GM12878 (cell line): ENCODE measurements around the gene GCK. TPM values are rescaled to one million over a fixed set of nuclear protein-coding genes. Genes with fewer than 3 reads are reported as not detected.

Source experiments
- ATAC-seq: fragments of 200-7000 bp; cut with Tn5 transposase; 3 replicates; pipeline ENCODE4 v1.9.1; 2020; ENCODE audit warnings: mild to moderate bottlenecking, moderate library complexity
- BruUV-seq: library from RNA; stranded (reverse); fragments of 400-500 nt; replicated peaks from 2 replicates; lab custom pipeline; 2021; lab: Mats Ljungman, UMichigan
- CTCF ChIA-PET: fragments of 300-600 bp; sonication (Branson Sonifier 250); formaldehyde crosslinking; extraction: SDS; loops from one replicate; lab custom pipeline; 2021; ENCODE audit warnings: inconsistent platforms; lab: Yijun Ruan, JAX
- POLR2A ChIA-PET: fragments of 350-600 bp; formaldehyde crosslinking; extraction: SDS; loops from one replicate; lab custom pipeline; 2021; ENCODE audit warnings: inconsistent platforms; lab: Charles Lee
- RAD21 ChIA-PET: fragments of 300-600 bp; sonication (Branson Sonifier 250); formaldehyde crosslinking; loops from one replicate; lab custom pipeline; 2023; ENCODE audit warnings: antibody characterized with exemption; ENCODE audit not compliant: unreplicated experiment; lab: Charles Lee
- SMC1A ChIA-PET: fragments of 300-600 bp; sonication (Branson Sonifier 250); formaldehyde crosslinking; loops from one replicate; lab custom pipeline; 2023; ENCODE audit not compliant: unreplicated experiment, uncharacterized antibody; lab: Charles Lee
- DNase-seq: peaks from one replicate; pipeline ENCODE4 v3.0.0-alpha.2; 2011; ENCODE audit warnings: low read depth, low spot score
- FAIRE-seq: peaks from 3 replicates; lab custom pipeline; 2011; peaks lifted over from hg19 to GRCh38; lab: Jason Lieb, UNC
- H2AFZ ChIP-seq: 2 replicates; pipeline ENCODE4 v1.6.0; 2011; ENCODE audit warnings: low read depth, low read length, control low read depth; ENCODE audit not compliant: control insufficient read depth
- H3K27ac ChIP-seq: 2 replicates; pipeline ENCODE4 v1.5.1; 2011; ENCODE audit warnings: control low read depth; ENCODE audit not compliant: control insufficient read depth, insufficient read depth
- H3K27me3 ChIP-seq, 2 experiments: replicated peaks in 1 of 2; 2 replicates each; pipeline versions ENCODE4 v1.6.0 to v1.6.1; 2011; ENCODE audit warnings: low read length in 1 of 2; ENCODE audit not compliant: control insufficient read depth in 2 of 2, insufficient read depth in 2 of 2
- H3K36me3 ChIP-seq, 2 experiments: 2 replicates each; pipeline ENCODE4 v1.5.1; 2011; ENCODE audit warnings: low read length in 1 of 2; ENCODE audit not compliant: control insufficient read depth in 2 of 2, insufficient read depth in 2 of 2
- H3K4me1 ChIP-seq: 2 replicates; pipeline ENCODE4 v1.6.1; 2011; ENCODE audit warnings: mild to moderate bottlenecking, low read length, moderate library complexity, mixed read lengths; ENCODE audit not compliant: control insufficient read depth, insufficient read depth
- H3K4me2 ChIP-seq: 2 replicates; pipeline ENCODE4 v1.6.0; 2011; ENCODE audit warnings: control low read depth; ENCODE audit not compliant: control insufficient read depth, insufficient read depth
- H3K4me3 ChIP-seq: fragments of 200-600 bp; sonication (generic); 2 replicates; pipeline ENCODE4 v1.5.1; 2016
- H3K79me2 ChIP-seq: 2 replicates; pipeline ENCODE4 v1.6.0; 2011; ENCODE audit warnings: low read length; ENCODE audit not compliant: control insufficient read depth, insufficient read depth
- H3K9ac ChIP-seq: 2 replicates; pipeline ENCODE4 v1.8.0; 2011; ENCODE audit warnings: low read length, control low read depth, mixed read lengths; ENCODE audit not compliant: control insufficient read depth, insufficient read depth
- H3K9me3 ChIP-seq: replicated peaks from 3 replicates; pipeline ENCODE4 v1.5.1; 2011; ENCODE audit warnings: mild to moderate bottlenecking, low read length; ENCODE audit not compliant: control insufficient read depth, insufficient read depth
- H4K20me1 ChIP-seq: 2 replicates; pipeline ENCODE4 v1.6.0; 2011; ENCODE audit not compliant: control insufficient read depth, insufficient read depth
- ATF2 ChIP-seq: IDR thresholded peaks from 2 replicates; pipeline ENCODE4 v1.6.1; 2012; ENCODE audit warnings: low read length, inconsistent platforms
- ATF3 ChIP-seq: IDR thresholded peaks from 2 replicates; pipeline ENCODE4 v1.6.1; 2011; ENCODE audit warnings: low read depth, mild to moderate bottlenecking, low read length, moderate library complexity, borderline replicate concordance; ENCODE audit errors: extremely low read depth
- CBFB ChIP-seq: IDR thresholded peaks from 2 replicates; pipeline ENCODE4 v1.6.1; 2016; ENCODE audit warnings: antibody characterized with exemption, low read depth
- CUX1 ChIP-seq: IDR thresholded peaks from 2 replicates; pipeline ENCODE4 v1.6.1; 2012; ENCODE audit warnings: improper control_type of control experiment, low read depth, low read length; ENCODE audit not compliant: insufficient replicate concordance
- E4F1 ChIP-seq: fragments of 450-650 bp; IDR thresholded peaks from 2 replicates; pipeline ENCODE4 v1.6.1; 2018; ENCODE audit warnings: borderline replicate concordance, mild to moderate bottlenecking; ENCODE audit not compliant: partially characterized antibody
- MTA2 ChIP-seq: fragments of 450-650 bp; IDR thresholded peaks from 2 replicates; pipeline ENCODE4 v1.6.1; 2016; ENCODE audit warnings: low read depth, mild to moderate bottlenecking, moderate library complexity
- POLR2A ChIP-seq: IDR thresholded peaks from 2 replicates; pipeline ENCODE4 v1.6.1; 2011; ENCODE audit warnings: low read depth, mild to moderate bottlenecking, low read length
- RBBP5 ChIP-seq: fragments of 200-600 bp; sonication (generic); conservative IDR thresholded peaks from 2 replicates; pipeline ENCODE4 v1.6.1; 2016
- SMAD1 ChIP-seq: fragments of 450-650 bp; IDR thresholded peaks from 2 replicates; pipeline ENCODE4 v1.6.1; 2018; ENCODE audit warnings: mild to moderate bottlenecking, low read depth; ENCODE audit not compliant: partially characterized antibody
- STAT1 ChIP-seq: fragments of 450-650 bp; conservative IDR thresholded peaks from 2 replicates; pipeline ENCODE4 v1.6.1; 2014; ENCODE audit warnings: antibody characterized with exemption, mild to moderate bottlenecking
- USF1 ChIP-seq: IDR thresholded peaks from 2 replicates; pipeline ENCODE4 v1.6.1; 2011; ENCODE audit warnings: borderline replicate concordance, low read depth, mild to moderate bottlenecking, moderate library complexity, mixed read lengths, low read length; ENCODE audit not compliant: insufficient read depth; ENCODE audit errors: extremely low read length
- ZBED1 ChIP-seq: IDR thresholded peaks from 2 replicates; pipeline ENCODE4 v1.6.1; 2016; ENCODE audit warnings: borderline replicate concordance
- WGBS: methylation state at CpG from one replicate; pipeline ENCODE4 v1.1.6; 2016; ENCODE audit warnings: low lambda C conversion rate; ENCODE audit not compliant: insufficient replicate concordance, insufficient coverage; ENCODE audit errors: missing lambda C conversion rate; 5-methylcytosine and 5-hydroxymethylcytosine counted together
- in situ Hi-C: fragments of 300-500 bp; cut with MboI; formaldehyde crosslinking; loops from 9 replicates; pipeline ENCODE4 v1.14.3; 2018; ENCODE audit warnings: mixed read lengths
- intact Hi-C: fragments of 100-400 bp; cut with micrococcal nuclease; formaldehyde crosslinking; loops from one replicate; pipeline ENCODE4 v1.14.2; 2022; ENCODE audit not compliant: unreplicated experiment
- polyA plus RNA-seq, 11 experiments: library from polyadenylated mRNA; depleted of rRNA in 4 of 11; unstranded in 6 of 11; stranded (reverse) in 5 of 11; fragments of >200 nt; fragmentation: Nextera tagmentation in 4 of 11; fragmentation: Illumina TruSeq in 1 of 11; extraction: Ambion mirVana in 4 of 11; extraction: Trizol in 1 of 11; gene quantifications; 1 replicate in 1 of 11; 2 replicates in 10 of 11; pipeline versions ENCODE4 v1.2.1 to v1.2.3, GENCODE V29; 2011 to 2016; ENCODE audit warnings: inconsistent platforms in 2 of 11, missing spikeins in 2 of 11, low read depth in 1 of 11
- total RNA-seq, 4 experiments: library from RNA; depleted of rRNA in 3 of 4; stranded (reverse); fragments of >200 nt in 3 of 4; fragmentation: Illumina TruSeq in 1 of 4; extraction: Trizol in 1 of 4; gene quantifications; 2 replicates each; pipeline versions ENCODE4 v1.2.1 to v1.2.3, GENCODE V29; 2013 to 2021

GCK gene
- total and polyA plus RNA-seq, 10 of the 15 experiments (the other 5 are each of a cell fraction or from before 2014, with no cell fraction given), result 0.06 to 0.16 TPM; not detected in 8

DNA sequence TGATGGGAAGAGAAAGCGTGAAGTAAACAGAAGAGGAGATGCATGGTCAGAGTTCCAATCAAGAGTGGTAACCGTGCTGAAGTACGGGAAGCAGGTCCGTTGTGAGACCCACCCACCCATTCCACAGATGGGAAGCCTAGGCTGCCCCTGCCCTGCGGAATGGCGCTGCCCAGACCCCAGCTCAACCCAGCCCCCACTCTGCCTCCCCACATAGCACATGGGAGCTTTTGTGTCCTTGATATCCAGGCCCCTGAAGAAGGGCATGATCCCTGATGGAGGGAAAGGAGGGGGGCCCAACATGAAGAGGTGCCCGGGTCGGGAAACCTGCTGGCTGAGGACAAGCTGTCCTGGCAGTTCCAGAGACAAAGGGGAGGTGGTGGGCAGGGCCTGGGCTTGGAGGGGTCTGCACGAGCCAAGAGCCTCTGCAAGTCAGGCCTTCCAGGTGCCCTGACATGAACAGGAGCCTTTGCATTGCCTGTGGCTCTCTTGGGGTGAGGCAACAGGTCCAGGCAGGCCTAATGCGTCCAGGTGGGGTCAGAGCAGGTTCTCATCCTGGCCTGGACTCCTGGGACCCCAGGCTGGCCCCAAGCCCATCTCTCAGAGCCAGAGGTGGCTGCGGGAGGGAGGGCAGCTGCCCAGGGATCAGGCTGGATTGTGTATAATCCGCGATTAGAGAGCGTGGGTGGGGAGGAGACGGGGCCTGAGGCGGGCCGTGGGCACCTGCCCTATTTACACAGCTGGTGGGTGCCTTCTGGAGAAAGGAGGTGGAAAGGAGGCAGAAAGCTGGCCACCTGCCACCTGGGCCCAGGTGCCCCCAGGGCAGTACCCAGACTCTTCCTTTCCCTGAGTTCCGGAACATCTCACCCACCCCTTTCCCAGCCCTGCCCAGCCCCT is 35.1 kb upstream of the GCK start:
- Histone ChIP-seq H3K27ac (no peak overlapping the region), H3K9ac (no peak overlapping the region), H3K4me3 (no peak overlapping the region), H3K9me3 (no peaks in the 10 kb centered on the region), H3K4me2 (no peak overlapping the region), H2AFZ (no peak overlapping the region), H3K36me3 (no peaks in the 10 kb centered on the region), H3K4me1 (no peaks in the 10 kb centered on the region), H4K20me1 (no peaks in the 10 kb centered on the region), H3K79me2 (no peaks in the 10 kb centered on the region), H3K27me3 (no peaks in the 10 kb centered on the region)
- POLR2A ChIA-PET, result no interaction called here
- WGBS, result 48% methylated on average over 18 of the region's 18 CpGs
- ATAC-seq, result no peak
- no peak for FAIRE-seq
- DNase-seq, result no peak
- CTCF ChIA-PET, result no interaction called here
- no TSS peak for BruUV-seq
- RAD21 ChIA-PET, result no interaction called here
- SMC1A ChIA-PET, result interaction anchor here (0.5 kb wide), 1 partner anchor 10 kb away, joined by 3 read pairs; no protein-coding TSS in a partner anchor
- intact Hi-C loops (no loop called here), in situ Hi-C loops (no loop called here)
- no peak for TF ChIP-seq ATF2
- TF ChIP-seq E4F1, result no peak
- no peak for TF ChIP-seq ATF3
- no peak for TF ChIP-seq MTA2
- TF ChIP-seq ZBED1, result no peak
- no peak for TF ChIP-seq SMAD1
- TF ChIP-seq POLR2A, result no peak
- no peak for TF ChIP-seq STAT1
- TF ChIP-seq RBBP5, result no peak
- TF ChIP-seq CBFB, result no peak
- TF ChIP-seq USF1, result no peak
- TF ChIP-seq CUX1, result no peak
